Measurements from ENCODE around the gene MRPL20. TPM values are rescaled to one million over a fixed set of nuclear protein-coding genes. Genes with fewer than 3 reads are reported as not detected.

Gene MRPL20
- total RNA-seq, 1 donor from 2014 or later, result 75.6 TPM

DNA sequence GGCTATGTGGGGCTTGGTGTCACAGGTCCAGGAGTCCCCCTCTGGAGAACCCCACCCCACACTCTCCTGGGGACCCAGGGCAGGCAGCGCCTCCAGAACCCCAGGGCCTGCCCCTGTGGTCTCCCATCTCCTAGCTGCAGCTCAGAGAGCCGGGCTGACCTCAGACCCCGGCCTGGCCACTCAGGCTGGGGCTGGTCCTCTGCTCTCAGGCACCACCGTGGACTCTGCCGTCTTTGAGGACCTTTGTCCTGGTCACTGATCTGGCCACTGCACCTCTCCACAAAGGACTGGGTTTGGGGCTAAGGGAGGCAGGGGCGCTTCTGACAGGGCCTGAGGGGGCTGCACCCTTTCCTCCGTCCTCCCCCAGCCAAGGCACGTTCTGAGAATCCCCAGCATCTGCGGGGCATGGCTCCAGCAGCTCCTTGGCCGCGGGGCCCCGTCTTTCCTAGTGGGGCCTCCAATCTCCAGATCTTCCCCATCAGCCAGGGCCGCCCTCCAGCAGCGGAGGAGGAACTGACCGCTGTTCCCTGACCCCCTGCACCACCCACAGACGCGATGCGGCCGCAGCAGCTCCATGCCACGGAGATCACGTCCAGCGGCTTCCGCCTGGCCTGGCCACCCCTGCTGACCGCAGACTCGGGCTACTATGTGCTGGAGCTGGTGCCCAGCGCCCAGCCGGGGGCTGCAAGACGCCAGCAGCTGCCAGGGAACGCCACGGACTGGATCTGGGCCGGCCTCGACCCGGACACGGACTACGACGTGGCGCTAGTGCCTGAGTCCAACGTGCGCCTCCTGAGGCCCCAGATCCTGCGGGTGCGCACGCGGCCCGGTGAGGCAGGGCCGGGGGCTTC is 31.7 kb upstream of the MRPL20 start:
- ATAC-seq (no peak), DNase-seq (ENCODE audit: low spot score) (no peak)
- intact Hi-C loops (cut with DNase I), result no loop called here

DNA sequence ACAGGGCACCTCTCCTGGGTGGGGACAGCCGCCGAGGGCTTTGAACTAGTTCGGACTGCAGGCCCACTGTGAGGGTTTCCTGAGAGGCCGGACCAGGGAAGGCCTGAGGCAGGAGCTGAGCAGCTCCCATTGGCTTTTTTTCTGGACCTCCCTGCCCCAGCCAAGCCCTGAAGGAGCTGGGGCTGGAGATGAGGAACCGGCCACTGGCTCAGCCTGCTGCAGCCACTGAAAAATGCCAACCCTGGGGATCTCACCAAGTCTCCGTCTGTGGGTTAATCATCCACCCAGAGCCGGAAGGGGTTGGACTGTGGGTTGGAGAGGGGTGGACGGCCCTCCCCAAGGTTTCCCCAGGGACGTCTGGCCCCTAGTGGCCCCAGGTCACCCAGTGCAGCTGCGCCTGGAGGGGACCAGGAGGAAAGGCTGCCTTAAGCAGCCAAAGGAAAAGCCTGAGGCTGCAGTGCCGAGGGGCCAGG is 30.8 kb upstream of the MRPL20 start:
- ATAC-seq (no peak), DNase-seq (ENCODE audit: low spot score) (no peak)
- intact Hi-C loops (cut with DNase I), result no loop called here

DNA sequence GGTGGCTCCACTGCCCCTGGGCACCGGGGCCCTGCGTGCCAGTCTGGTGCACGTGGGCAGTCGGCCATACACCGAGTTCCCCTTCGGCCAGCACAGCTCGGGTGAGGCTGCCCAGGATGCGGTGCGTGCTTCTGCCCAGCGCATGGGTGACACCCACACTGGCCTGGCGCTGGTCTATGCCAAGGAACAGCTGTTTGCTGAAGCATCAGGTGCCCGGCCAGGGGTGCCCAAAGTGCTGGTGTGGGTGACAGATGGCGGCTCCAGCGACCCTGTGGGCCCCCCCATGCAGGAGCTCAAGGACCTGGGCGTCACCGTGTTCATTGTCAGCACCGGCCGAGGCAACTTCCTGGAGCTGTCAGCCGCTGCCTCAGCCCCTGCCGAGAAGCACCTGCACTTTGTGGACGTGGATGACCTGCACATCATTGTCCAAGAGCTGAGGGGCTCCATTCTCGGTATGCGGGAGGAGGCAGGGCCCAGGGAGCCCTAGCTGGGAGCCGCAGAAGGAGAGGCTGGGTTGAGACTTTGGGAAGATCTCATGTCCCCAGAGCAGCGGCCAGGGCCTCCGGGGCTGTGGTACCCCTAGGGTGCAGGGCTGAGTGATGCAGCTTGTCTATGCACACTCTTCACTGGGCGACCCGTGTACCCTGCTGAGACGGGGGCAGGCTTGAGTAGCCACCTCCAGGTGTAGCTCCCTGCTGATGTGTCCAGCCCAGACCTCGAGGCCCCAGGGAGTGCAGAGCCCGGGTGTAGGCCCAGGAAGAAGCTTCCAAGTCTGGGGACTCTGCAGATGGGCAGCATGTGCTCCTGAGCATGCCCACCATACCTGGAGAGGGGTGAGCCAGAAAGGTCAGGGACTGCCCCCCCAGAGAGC is 30.2 kb upstream of the MRPL20 start:
- intact Hi-C loops (cut with DNase I), result no loop called here
- DNase-seq (ENCODE audit: low spot score) (no peak), ATAC-seq (no peak)

DNA sequence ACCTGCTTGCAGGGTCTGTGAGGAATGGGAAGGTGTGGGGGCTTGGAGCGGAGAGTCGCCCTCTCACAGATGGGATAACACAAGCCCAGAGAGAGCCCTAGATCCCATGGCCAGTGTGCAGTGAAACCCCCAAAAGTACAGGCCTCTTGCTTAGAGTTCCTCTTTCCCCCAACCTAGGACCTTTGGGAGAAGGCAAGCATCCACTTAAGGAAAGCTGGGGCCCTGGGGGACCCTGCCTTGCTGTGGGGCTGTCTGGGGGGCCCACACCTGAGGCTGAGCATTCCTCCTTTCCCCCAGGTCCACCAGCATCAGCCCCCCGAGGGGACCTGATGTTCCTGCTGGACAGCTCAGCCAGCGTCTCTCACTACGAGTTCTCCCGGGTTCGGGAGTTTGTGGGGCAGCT is 29.5 kb upstream of the MRPL20 start:
- DNase-seq (ENCODE audit: low spot score) (no peak), ATAC-seq (no peak)
- intact Hi-C loops (cut with DNase I), result no loop called here

DNA sequence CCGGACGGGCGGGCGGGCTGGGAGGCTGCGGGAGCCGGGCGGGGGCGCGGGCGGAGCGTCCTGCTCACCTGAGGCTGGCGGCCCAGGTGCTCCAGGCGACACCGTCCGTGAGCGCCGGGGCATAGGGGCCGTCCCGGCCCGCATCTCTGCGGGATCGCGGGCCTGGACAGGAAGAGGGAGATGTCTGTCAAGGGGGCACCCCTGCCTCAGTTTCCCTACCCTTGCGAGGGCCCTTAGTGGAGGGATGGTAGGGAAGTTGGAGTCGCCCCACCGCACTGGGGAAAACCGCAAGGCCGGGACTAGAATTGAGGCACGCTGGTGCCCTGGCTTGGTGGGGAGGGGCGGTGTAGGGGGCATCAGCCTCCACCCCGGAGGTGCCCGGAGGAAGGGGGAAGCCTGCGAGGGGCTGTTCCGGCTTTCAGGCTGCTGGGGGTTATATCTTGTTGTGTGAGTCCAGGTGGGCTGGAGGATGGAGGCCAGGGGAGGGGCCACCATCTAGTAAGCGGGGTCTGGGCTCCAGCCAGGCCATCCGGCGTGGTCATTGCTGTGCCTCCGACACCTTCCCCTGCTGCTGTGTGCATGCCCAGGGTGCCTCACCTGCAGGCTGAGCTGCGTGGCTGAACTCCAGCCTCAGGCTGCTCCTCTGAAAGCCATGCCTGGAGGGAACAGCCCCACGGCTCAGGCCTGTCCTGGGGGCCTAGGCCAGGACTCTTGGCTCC is 29.0 kb upstream of the MRPL20 start:
- intact Hi-C loops (cut with DNase I), result no loop called here
- no peak for DNase-seq (ENCODE audit: low spot score)
- ATAC-seq, result no peak

DNA sequence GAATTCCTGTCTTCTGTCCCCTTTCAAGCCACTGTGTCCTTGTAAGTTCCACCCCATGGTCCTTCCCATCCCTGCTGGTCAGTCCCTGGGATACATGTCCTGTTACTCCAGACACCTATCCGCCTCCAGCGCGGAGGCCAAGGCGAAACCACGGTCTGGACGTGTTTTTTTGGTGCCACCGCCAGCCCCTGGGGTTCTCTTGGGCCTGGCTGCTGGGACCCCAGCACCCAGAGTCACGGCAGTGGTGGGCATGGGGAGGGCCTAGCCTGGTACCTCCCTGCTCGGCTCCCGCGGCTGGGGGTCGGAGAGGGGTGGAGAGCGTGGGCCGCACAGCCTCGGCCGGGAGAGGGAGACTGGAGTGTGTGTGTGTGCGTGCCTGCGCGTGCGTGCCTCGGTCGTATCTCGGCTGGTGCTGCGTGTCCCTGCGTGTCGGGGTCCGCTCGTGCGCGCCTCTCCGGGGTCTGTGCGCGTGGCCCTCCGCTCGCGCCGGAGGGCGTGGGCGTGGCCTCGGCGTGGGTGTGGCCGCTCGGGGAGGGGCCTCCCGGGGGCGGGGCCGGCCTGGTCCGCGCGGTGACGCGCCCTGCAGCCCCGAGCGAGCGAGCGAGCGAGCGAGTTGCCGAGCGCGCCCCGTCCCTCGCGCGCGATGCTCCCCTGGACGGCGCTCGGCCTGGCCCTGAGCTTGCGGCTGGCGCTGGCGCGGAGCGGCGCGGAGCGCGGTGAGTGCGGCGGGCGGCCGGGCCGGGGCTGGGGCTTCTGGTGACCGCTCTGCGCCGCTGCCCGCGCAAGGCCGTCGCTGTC is 28.2 kb upstream of the MRPL20 start, which contains the start of gene VWA1:
Gene VWA1 (plus strand): TSS at position 585 of the 798 bp plus-strand sequence. CDS start 59 bp downstream, at position 644.
- ATAC-seq, result peak; percentile 35
- DNase-seq (ENCODE audit: low spot score), result peak; percentile 86
- intact Hi-C loops (cut with DNase I), result no loop called here

DNA sequence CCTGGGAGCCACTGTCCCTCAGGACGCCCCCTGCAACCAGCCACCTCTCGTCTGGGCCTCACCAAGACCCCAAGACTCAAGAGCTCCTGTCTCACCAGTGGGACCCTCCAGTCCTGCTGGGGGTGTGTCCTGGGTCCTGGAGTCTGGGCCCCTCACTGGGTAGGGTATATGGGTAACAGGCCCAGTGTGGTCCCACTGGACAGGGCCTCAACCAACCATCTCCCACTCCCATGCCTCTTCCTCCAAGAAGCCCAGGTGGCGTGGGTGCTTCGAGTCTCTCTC is 27.7 kb upstream of the MRPL20 start:
- DNase-seq (ENCODE audit: low spot score) (no peak), ATAC-seq (no peak)
- intact Hi-C loops (cut with DNase I), result no loop called here

DNA sequence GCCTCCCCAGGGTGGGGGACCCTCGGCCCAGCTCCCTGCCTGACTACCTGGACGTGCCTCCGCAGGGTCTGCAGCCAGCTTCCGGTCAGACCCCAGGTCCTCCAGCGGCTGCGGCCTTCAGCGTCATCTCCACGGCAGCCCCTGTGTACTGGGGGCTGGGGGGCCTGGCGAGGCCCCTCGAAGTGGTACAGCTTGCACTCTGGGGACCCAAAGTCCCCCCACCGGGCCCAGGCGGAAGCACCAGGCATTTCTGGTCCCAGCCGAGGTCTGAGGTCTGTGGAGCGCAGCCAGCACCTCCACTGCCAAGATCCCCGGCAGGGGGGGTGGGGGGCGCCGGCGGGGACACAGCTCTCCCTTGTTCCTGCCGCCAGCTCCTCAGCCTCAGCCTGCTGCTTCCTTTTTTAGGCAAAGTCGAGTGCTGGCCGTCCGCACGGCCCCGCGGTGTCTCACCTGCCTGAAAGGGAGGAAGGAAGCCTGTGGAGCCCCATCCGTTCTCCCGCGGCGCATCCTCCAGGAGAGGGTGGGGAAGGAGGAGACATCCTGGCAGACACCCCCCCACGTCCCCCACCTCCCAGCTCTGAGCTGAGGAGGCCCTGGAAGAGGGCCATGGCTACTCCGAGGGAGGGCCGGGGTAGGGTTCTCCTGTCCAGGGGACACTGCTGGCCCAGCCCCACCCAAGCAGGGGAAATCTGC is 27.2 kb upstream of the MRPL20 start:
- intact Hi-C loops (cut with DNase I), result no loop called here
- ATAC-seq (peak; percentile 40), DNase-seq (ENCODE audit: low spot score) (peak; percentile 85)

DNA sequence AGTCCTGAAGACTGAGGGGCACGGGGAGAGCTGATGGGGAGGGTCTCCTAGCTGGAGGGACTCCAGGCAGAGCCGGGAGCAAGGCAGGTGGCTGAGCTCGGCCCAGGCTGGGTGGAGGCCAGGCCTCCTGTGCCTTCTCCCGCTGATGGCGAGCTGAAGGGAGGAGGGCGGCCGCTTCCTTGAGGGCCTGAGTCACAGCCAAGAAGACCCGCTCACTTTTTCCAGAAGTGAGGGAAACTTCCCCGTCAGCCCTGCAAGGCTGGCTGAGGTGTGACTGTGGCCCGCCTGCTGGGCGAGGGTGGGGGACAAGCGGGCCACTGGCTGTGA is 26.7 kb upstream of the MRPL20 start:
- DNase-seq (ENCODE audit: low spot score) (no peak), ATAC-seq (no peak)
- intact Hi-C loops (cut with DNase I), result no loop called here

DNA sequence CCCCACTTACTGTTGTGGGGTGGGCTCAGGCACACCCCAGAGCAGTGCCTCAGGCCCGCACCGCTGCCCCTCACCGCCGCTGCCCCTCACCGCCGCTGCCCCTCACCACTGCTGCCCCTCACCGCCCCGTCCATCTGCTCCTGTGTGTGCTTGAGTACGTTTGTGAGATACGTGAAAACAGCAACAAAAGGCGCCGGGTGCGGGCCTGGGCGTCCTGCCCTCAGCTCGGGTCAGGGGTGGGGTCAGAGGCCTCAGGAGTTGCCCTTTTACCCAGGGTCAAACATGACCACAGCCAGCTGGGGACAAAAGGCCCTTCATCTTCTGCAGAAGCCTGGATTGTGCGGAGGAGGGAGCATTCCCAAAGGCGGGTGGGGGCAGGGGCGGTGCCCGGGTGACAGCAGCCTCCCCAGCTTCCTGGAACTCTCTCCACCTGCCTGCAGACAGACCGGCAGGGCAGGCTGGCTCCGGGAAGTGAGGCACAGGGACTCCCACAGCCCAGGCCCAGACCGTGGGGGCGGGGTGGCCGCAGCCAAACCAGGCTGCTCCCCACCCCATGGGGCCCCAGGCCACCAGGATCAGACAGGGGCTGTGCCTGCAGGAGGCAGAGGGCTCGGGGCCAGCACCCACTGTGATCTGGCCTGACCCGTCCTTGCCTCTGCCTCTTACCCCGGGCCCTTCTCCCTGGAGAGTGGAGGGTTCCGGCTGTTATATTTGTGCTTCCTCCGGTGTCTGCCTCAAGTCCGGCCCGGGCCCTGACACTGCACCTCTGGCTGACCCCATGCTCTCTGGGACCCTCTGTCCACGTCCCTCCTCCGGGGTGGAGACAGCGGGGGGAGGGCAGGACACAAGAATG is 26.1 kb upstream of the MRPL20 start:
- intact Hi-C loops (cut with DNase I), result no loop called here
- ATAC-seq (peak; percentile 33), DNase-seq (ENCODE audit: low spot score) (peak; percentile 82)

DNA sequence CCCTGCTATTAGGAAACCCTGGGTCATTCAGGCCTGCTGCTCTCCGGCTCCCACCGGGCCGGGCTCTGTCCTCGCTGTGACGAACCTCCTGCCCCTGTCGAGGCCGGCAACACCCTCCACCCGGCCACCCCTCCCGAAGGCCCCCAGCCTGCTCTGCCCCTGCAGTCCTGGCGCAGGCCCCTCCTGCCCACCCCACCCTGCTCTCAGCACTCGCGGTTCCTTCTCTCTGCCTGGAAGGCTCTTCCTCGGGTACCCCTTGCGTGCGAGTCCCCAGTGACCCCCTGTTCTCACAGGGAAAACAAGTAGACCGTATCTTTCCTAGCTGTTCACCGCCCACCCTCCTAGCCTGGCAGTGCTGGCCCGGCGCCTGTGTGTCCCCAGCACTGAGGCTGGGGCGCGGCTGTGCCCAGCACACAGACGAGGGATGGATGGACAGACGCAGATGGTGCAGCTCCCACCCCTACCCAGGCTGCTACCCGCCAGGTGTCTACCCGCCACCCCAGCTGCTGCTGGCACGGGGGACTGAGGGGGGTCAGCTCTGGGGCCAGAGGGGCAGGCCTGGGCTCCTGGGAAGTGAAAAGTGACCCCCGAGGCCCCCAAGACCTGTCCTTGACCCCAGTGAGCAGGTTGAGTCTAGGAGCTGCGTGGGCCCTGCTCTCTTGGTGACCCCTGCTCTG is 25.3 kb upstream of the MRPL20 start:
- intact Hi-C loops (cut with DNase I), result no loop called here
- ATAC-seq, result peak; percentile 0
- DNase-seq (ENCODE audit: low spot score), result no peak

DNA sequence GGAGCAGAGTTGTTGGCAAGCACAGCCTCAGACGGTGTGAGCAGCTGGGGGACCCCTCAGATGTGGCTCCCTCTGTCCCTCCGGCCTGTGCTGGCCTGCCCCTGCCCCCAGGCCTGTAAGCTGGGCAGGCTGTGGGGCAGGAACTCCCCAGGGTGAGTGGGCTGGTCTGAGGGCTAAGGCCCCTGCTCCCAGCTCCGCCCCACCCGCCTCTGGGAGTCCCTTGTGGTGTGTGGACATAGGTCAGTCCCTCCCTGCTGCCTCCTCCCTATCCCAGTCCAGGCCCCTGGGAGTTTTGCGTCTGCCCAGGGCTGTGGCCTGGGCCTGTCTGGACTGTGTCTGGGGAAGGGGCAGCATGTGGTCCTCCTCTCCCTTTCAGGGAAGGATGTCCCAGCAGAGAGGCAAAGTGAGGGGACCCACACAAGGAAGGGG is 24.8 kb upstream of the MRPL20 start:
- ATAC-seq, result peak; percentile 31

DNA sequence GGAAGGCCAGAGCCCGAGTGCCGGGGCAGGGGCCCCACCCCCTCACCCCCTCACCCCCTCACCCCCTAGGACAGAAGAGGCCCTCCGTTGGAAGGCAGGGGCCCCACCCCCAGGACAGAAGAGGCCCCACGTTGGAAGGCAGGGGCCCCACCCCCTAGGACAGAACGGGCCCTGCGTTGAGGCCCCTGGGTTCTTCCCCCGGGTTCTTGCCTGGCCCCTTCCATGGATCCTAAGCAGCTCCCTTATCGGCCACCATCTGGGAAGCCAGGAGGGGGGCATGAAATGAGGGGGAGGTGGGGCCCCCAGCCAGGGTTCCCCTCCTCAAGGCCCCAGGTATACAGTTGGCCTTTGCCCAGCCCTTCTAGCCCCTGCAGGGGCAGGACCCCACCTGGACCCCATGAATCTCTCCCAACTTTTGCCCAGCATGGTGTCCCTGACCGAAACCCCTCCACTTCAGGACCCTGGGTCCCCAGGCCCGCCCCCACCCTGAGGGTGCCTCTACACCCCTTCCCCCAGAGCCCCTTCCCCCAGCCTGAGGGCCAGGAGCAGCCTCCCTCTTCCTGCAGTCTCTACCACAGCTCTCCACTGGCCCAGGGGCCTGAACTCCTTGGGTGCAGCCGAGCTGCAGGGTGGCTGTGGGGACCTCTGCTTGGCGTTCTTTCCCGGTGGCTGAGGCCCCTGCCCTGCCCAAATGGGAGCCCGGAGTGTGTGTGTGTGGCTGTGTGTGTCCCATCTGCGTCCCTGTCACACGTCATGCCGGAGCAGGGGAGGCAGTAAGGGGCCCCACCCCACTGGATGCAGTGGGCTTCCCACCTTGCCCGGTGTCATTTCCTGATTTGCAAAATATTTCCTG is 24.1 kb upstream of the MRPL20 start:
- intact Hi-C loops (cut with DNase I), result no loop called here
- ATAC-seq, result peak; percentile 0
- DNase-seq (ENCODE audit: low spot score), result no peak

More for the DNA sequence above, 24.8 kb upstream of the MRPL20 start:
- peak; percentile 79 for DNase-seq (ENCODE audit: low spot score)
- intact Hi-C loops (cut with DNase I), result no loop called here

DNA sequence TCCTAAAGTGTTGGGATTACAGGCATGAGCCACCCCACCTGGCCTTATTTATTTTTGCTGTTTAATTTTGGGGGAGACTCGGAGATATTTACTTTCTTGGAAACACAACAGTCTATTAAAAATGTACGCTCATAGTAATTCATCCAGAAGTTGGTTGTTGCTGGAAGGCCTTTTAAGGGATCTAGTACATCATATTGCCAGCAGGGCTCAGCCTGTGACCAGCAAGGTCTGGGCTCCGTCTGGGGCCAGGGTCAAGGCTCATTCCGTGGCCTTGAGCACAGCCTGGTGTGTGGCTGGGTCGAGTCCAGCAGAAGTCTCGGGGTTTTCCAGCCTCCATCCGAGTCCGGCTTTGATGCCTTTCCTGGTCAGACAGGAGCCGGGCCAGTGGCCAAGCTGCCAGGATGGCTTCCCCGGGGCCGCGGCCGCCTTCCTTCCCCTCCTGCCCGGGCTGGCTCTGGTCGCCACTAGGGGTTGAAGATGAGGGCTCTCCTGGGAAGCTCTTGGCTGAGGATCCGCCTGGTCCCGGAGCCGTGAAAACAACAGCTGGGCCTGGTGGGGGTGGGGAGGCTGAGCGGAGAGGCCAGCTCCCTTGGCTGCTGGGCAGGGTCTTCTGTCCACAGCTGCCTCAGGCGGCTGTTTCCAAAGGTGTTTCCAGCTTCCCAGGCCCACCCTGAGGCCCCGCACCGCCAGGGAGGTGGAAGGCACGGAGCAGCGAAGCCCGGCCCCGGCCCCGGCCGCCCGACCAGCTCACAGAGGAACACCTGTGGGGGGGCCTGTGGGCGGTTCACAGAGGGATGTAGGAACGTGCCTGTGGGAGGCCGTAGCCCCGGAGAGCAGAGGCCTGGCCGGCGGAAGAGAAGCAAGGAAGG is 23.3 kb upstream of the MRPL20 start:
- ATAC-seq, result peak; percentile 71
- peak; percentile 86 for DNase-seq (ENCODE audit: low spot score)
- intact Hi-C loops (cut with DNase I), result no loop called here

DNA sequence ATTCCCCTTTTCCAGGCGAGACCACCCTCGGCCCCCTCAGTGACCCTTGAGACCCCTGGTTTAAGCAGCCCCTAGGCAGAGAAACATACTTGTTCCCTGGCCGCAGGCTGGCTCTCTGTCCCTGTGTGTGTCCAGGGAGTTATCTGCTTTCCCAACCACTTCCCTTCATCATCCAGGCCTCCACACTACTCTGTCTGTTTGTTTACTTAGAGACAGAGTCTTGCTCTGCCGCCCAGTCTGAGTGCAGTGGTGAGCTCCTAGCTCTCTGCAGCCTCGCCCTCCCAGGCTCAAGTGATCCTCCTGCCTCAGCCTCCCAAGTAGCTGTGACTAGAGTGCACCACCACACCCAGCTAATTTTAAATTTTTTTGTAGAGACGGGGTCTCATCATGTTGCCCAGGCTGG is 22.6 kb upstream of the MRPL20 start:
- intact Hi-C loops (cut with DNase I), result no loop called here

More for the DNA sequence above, 22.6 kb upstream of the MRPL20 start:
- ATAC-seq (no peak), DNase-seq (ENCODE audit: low spot score) (no peak)
